Measurements from ENCODE around the gene TMEM51.

Gene TMEM51

GRCh38 chr1:15176898-15177665 is 23.5 kb downstream of the TMEM51 start:
- no peak for DNase-seq (ENCODE audit: low read depth in 3 of 3, low spot score in 1 of 3)

GRCh38 chr1:15177710-15178166 is 24.2 kb downstream of the TMEM51 start:
- DNase-seq (ENCODE audit: low read depth in 3 of 3, low spot score in 1 of 3), result no peak

DNA sequence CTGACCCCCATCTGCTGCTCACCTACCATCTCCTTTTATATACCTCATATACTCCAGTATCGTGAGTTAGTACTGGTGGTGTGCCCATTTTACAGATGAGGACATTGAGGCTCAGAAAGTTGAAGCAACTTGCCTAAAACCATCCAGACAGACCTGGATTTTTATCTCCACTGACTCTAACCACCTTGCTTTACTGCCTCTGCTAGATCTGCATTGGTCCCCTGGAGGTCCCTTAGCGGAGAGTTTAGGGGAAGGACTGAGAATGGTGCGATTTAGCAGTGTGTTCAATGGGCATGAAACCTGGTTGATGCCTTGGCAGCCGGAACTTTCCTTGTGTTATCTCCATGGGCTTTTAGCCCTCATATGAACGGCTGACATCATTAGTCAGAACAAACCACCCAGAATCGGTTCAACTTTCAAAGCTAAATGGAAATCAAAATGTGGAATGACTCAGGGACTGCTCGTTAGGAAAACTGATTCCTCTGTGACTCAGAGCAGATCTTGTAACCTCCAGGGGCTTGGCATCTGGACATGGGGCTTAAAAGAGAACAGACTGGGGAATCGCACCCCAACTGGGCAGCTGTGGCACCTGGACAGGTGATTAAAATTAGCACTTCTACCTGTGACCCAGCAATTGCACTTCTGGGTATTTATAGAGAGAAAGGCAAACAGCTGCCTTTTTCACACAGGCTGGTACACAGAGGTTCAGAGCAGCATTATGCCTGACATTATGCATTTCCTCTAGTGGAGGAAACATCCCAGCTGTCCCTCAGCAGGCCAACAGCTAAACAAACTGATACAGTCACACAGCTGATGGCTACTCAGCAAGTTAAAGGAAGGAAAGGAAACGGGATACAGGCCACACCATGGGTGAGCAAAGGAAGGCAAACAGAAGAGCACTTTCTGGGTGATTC is 25.3 kb downstream of the TMEM51 start:
- no peak for DNase-seq (ENCODE audit: low read depth in 3 of 3, low spot score in 1 of 3)

- no peak for DNase-seq (ENCODE audit: low read depth in 3 of 3, low spot score in 1 of 3)
Measured at GRCh38 chr1:15179485-15179883, 25.9 kb downstream of the TMEM51 start.

DNA sequence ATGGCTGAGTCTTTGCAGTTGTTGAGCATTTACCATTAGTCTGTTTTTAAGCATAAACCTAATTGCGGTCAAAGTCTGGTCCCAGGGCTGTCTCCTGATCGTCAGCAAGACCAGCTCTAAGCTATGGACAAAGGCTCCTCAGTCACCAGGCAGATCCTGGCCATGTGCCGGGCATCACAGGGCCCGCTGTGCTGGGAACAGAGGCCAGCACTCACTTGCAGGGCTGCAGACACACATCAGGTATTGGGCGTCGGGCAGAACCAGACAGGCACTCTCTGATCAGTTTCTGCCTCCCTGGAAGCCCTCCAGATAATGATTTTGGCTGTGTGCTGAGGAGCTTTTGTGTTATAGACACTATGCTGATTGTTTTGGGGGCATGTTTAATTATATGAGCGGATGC is 26.6 kb downstream of the TMEM51 start:
- no peak for DNase-seq (ENCODE audit: low read depth in 3 of 3, low spot score in 1 of 3)

- no peak for DNase-seq (ENCODE audit: low read depth in 3 of 3, low spot score in 1 of 3)
Measured at GRCh38 chr1:15180945-15181523, 27.5 kb downstream of the TMEM51 start.

GRCh38 chr1:15181564-15181963 is 28.0 kb downstream of the TMEM51 start:
- no peak for DNase-seq (ENCODE audit: low read depth in 3 of 3, low spot score in 1 of 3)

DNA sequence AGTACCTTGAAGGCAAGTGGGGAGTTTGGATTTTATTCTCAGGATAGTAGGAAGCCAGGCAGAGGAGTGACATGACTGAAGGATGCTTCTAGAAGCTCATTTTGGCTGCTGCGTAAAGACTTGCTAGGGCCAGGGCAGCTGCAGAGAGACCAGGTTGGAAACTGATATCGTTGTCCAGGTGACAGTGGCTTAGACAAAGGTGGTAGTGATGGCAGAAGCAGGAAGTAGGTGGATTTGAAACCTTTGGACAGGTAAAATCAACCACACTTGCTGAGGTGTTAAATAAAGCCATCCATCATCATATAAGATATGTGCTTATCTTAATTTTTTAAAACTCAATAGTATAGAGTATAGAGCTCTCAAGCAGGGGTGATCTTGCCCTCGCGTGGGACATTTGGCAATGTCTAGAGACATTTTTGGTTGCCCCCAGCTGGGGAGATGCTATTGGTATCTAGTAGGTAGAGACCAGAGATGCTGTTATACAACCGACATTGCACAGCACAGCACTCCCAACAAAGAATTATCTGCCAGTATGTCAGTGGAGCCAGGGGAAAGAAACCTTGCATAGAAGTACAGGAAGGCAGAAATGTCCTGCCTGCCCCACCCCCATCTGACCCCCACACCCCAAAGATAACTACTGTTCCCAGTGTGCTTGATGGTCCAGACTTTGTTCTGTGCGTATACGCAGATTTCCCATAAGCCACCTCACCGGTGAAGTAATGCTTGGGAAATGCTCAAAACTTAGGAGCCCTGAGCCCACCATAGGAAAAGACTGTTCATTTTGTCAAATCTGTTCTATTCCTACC is 31.1 kb downstream of the TMEM51 start:
- no peak for DNase-seq (ENCODE audit: low read depth in 3 of 3, low spot score in 1 of 3)

- DNase-seq (ENCODE audit: low read depth in 3 of 3, low spot score in 1 of 3), result no peak
Measured at GRCh38 chr1:15185617-15186016, 32.1 kb downstream of the TMEM51 start.

GRCh38 chr1:15186073-15186845 is 32.7 kb downstream of the TMEM51 start:
- no peak for DNase-seq (ENCODE audit: low read depth in 3 of 3, low spot score in 1 of 3)

DNA sequence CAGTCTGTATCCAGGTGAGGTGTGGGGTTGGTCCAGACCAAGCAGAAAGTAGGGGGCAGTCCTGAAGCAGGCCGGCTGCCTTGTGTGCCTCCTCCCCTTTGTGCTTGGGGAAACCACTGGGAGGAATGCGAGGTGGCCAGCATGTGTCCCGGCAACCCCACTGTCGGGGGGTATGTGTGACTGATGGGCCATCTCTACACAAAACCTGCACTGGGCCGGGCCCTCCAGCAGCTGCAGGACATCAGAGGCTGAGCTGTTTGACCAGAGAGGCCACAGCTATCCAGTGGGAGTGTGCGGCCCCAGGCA is 33.3 kb downstream of the TMEM51 start:
- no peak for DNase-seq (ENCODE audit: low read depth in 3 of 3, low spot score in 1 of 3)

DNA sequence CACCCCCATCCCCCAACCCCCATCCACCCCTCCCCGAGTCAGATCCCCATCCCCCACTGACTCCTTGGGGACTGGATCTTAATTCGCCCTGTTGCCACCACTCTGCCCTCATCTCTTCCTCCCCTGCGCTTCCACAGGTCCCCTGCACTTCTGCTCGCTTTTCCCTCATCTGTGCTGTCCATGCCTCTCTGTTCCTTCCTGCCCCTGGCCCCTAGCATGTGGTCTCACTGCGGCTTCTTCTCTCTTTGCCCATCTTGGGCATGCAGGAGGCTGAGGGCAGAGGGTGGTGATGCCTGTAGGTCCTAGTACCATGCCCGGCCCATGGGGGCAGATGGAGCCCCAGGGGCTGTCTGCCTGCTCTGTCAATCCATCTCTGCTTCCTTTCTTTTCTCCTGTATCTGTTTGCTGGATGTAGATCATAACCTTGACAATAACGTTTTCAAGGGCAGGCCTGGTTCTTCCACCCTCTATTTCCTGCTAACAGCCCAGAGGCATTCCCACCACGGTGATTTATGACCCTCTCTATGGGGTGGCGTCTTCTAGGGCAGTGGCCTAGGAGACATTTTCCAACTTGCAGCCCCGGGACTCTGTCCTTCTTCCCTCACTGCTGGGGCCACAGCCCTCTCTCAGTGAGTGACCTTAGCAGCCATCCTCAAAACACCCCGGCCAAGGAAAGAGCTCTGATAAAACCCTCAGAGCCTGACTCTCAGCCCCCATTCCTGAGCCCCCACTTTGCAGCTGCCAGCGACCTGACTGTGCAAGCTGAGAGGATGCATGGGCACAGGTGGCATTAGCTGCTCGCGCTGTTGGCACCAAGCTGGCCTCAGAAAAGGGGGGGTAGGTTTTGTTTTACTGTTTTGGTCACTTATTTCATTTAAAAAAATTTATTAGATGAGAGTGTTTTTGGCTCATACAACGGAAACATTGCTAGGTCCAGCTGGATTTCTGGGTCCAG is 33.9 kb downstream of the TMEM51 start:
- no peak for DNase-seq (ENCODE audit: low read depth in 3 of 3, low spot score in 1 of 3)

DNA sequence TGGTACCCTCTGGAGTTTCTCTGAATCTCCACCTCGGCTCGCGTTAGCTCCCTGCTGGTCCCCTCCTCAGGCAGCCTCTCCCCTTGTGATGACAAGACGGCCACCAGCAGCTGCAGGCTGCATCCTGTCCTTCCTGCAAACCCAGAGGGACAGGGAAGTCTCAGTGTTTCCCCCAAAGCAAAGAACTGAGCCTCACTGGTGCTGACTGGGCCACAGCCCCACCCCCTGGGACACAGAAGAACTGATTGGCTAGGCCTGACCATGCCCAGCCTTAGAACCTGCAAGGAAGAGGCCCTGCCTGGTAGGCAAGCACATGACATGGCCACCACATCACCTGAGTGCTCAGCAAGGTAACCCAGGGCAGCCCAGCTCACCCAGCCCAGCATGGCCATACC is 34.6 kb downstream of the TMEM51 start:
- no peak for DNase-seq (ENCODE audit: low read depth in 3 of 3, low spot score in 1 of 3)

DNA sequence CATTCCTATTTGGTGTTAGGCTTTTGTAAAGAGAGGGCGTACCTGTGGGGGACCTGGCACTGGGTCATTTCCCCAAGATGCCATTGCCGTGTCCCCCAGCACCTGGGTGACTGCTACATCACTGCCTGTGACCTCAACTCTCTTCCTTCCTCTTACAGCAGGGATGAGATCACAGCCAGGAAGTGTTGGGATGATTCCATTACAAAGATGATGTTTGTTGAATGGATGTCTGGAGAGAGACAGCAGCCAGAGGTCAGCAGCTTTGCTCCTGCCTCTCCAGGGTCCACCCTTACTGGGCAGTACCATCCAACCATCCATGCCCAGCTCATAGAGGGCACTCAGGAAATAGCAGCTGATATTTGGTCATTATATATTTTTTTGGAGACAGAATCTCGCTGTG is 35.1 kb downstream of the TMEM51 start:
- no peak for DNase-seq (ENCODE audit: low read depth in 3 of 3, low spot score in 1 of 3)

GRCh38 chr1:15189692-15190370 is 36.3 kb downstream of the TMEM51 start:
- no peak for DNase-seq (ENCODE audit: low read depth in 3 of 3, low spot score in 1 of 3)

DNA sequence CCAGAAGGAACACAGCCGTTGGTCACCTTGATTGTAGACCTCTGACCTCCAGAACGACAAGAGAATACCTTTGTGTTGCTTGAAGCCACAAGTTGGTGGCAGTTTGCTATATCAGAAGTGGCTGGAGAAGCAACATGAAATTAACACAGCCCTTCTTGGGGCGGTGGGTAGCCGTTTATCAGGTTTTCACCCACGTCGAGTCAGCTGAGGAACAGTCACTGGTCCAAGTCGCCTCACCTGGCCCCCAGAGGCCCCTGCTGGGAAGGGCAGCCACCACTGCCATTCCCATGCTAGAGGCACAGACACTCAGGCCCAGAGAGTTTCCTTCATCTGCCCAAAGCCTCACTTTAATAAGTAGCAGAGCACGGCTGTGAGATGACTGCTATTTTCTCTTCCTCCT is 37.7 kb downstream of the TMEM51 start:
- no peak for DNase-seq (ENCODE audit: low read depth in 3 of 3, low spot score in 1 of 3)

- no peak for DNase-seq (ENCODE audit: low read depth in 3 of 3, low spot score in 1 of 3)
Measured at GRCh38 chr1:15191770-15192169, 38.2 kb downstream of the TMEM51 start.

DNA sequence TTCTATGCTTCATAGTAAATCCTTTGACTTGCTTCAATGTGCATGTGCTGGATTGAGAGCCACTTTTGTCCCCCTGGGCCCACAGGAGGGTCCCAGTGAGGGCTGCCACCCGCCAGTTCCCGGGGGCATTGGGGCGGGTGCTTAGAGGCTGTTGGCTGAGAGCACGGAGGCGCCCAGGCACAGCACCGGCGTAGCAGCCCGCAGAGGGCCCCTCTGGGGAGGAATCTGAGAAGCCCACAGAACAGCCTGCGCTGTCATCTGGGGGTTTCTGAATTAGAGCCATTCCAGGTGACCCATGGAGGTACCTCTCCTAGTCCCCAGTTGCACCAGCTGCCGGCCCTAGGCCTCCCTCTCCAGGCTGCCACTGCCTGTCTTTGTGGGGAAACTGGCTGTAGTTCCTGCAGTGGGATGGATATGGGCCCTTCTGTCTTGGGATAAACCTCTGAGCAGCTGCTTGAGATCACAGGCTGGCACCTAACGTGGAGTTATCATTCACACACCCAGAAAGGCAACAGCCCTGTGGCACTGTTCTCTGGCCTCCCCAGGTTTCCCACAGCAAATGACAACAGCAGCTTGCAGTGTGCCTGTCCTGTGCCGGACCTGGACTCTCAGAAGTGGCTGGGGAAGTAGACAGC is 39.5 kb downstream of the TMEM51 start:
- DNase-seq (ENCODE audit: low read depth in 3 of 3, low spot score in 1 of 3), result no peak

Data from stimulated activated CD4-positive, alpha-beta T cell treated with anti-CD3 and anti-CD28 coated beads, TNF-alpha, amount 100 ng/mL, for 1 hour (primary cell).